ENCODE results near the gene YJU2. TPM values are rescaled to one million over a fixed set of nuclear protein-coding genes. Genes with fewer than 3 reads are reported as not detected.
"Not testable (repeated sequence)": the region's sequence is repeated elsewhere in the genome, so short reads cannot be mapped to it uniquely, and the experiment has no call there.

Gene YJU2
- total RNA-seq, 4 donors from 2014 or later: 18.5 to 33.0 (median 23.2) TPM

DNA sequence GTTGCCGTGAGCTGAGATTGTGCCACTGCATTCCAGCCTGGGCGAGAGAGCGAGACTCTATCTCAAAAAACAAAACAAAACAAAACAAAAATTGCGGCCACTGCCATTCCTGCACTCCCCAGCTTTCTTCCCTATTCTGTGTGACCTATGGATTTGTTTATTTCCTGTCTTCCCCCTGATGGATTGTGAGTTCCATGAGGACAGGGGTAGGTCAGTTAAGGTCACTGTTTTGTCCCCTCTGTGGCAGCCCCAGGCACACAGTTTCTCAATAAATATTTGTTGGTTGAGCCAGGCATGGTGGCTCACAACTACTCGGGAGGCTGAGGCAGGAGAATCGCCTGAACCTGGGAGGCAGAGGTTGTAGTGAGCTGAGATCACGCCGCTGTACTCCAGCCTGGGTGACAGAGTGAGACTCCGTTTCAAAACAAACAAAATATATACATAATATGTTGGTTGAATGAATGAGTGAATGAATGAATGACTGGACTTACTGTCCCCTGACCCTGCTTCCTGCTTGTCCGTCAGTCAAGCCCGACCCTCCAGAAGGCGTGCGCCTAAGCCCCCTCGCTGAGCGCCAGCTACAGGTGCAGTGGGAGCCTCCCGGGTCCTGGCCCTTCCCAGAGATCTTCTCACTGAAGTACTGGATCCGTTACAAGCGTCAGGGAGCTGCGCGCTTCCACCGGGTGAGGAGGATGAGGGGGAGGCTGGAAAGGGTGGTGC, 12.6 kb upstream of the YJU2 start:
- H3K27ac ChIP-seq: no peak overlapping the region
- peaks cover 0 to 74% (median 1%) of the 10 kb centered on the region in 4 donors for H3K27me3 ChIP-seq
- DNase-seq: no peak
- WGBS, 2 donors: 47 to 48% methylated on average over 15 to 17 of the region's 21 CpGs
- intact Hi-C loops (cut with DNase I): no loop called here
- H3K4me1 ChIP-seq: peaks cover 0 to 8% (median 0%) of the 10 kb centered on the region in 3 donors
- no peak overlapping the region for H3K4me3 ChIP-seq
- H3K36me3 ChIP-seq: no peaks in the 10 kb centered on the region
- H3K9me3 ChIP-seq: no peaks in the 10 kb centered on the region
- TF ChIP-seq CTCF (IDR thresholded peaks at IDR 0.05): no peak
- TF ChIP-seq POLR2A (IDR thresholded peaks at IDR 0.05): no peak

GRCh38 chr19:4234862-4235201, 12.0 kb upstream of the YJU2 start:
- DNase-seq: no peak
- TF ChIP-seq CTCF (IDR thresholded peaks at IDR 0.05) (no peak), POLR2A (IDR thresholded peaks at IDR 0.05) (no peak)
- H3K4me1 ChIP-seq: peaks cover 0 to 3% (median 0%) of the 10 kb centered on the region in 3 donors
- H3K36me3 ChIP-seq: no peaks in the 10 kb centered on the region
- no peak overlapping the region for H3K4me3 ChIP-seq
- H3K27me3 ChIP-seq: peaks cover 0 to 68% (median 0%) of the 10 kb centered on the region in 4 donors
- intact Hi-C loops (cut with DNase I): no loop called here
- no peaks in the 10 kb centered on the region for H3K9me3 ChIP-seq
- WGBS, 2 donors: 50 to 54% methylated on average over 11 to 13 of the region's 13 CpGs
- H3K27ac ChIP-seq: no peak overlapping the region

DNA sequence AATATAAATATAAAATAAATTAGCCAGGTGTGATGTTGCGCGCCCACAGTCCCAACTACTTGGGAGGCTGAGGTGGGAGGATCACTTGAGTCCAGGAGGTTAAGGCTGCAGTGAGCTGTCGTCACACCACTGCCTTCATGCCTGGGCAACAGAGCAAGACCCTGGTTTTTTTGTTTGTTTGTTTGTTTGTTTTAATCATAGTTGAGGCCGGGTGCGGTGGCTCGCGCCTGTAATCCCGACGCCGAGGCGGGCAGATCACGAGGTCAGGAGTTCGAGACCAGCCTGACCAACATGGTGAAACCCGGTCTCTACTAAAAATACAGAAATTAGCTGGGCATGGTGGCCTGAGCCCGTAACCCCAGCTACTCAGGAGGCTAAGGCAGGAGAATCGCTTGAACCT, 9.4 kb upstream of the YJU2 start:
- Histone ChIP-seq H3K27me3 (peaks cover 0 to 41% (median 0%) of the 10 kb centered on the region in 4 donors), H3K9me3 (peaks cover 0 to 12% (median 0%) of the 10 kb centered on the region in 3 donors)
- H3K36me3 ChIP-seq; intact Hi-C loops (cut with DNase I); DNase-seq; H3K4me1 ChIP-seq; H3K27ac ChIP-seq; H3K4me3 ChIP-seq: not testable (repeated sequence)
- 74 to 88% methylated on average over 9 to 14 of the region's 16 CpGs for WGBS, 2 donors

DNA sequence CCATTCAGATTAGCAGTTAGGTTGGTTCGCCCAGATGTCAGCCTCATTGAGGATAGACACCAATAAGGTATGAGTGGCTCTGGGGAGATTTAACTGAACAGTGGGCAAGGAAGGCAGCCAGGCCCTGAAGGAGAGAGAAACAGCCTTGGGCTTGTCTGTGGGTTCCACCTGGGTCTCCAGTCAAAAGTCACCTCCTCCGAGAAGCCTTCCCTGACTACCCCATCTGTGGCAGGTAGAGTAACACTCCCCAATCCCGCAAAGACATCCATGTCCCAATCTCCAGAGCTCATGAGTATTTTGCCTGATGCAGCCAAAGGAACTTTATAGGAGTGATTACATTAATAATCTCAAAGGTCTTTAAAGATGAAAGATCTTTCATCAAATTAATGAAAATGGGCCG, 8.0 kb upstream of the YJU2 start:
- H3K9me3 ChIP-seq: peaks cover 0 to 13% (median 0%) of the 10 kb centered on the region in 3 donors
- no peak overlapping the region for H3K4me3 ChIP-seq
- intact Hi-C loops (cut with DNase I): no loop called here
- no peak for TF ChIP-seq POLR2A (IDR thresholded peaks at IDR 0.05)
- H3K27me3 ChIP-seq: peaks cover 0 to 28% (median 0%) of the 10 kb centered on the region in 4 donors
- WGBS, 2 donors: 78 to 81% methylated on average over 4 of the region's 4 CpGs
- H3K4me1 ChIP-seq: no peaks in the 10 kb centered on the region
- no peaks in the 10 kb centered on the region for H3K36me3 ChIP-seq
- no peak for DNase-seq
- no peak overlapping the region for H3K27ac ChIP-seq

DNA sequence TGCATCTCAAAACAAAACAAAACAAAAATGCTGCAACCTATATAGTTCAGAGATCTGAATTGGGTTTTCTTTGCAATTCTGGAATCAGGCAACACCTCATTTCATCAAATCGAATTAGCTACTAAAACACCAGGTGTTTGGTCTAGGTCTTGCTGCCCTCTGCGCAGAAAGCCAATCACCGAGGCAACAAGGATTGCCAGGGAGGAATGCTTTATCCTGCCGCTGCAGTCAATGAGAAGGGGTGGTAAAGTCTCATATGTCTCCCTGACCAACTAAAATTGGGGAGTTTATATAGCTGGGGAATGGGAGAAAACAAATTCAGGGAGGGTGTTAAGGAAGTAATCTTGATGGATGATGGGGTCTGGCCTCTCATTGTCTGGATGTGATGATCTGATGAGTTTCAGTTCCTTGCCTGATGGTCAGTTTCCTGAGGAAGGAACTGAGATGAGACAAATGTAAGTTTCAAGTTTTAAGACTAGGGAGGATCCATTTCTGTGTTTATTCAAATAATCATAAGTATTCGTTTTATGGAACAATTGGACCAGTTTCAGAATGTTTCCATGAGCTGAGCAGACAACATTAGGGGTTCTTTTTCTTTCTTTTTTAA, 5.0 kb upstream of the YJU2 start:
- H3K9me3 ChIP-seq: peaks cover 0 to 13% (median 0%) of the 10 kb centered on the region in 3 donors
- H3K27me3 ChIP-seq: no peaks in the 10 kb centered on the region
- no peak for DNase-seq
- TF ChIP-seq CTCF (IDR thresholded peaks at IDR 0.05) (no peak), POLR2A (IDR thresholded peaks at IDR 0.05) (no peak)
- H3K36me3 ChIP-seq: no peaks in the 10 kb centered on the region
- intact Hi-C loops (cut with DNase I): no loop called here
- WGBS, 2 donors: 68 to 70% methylated on average over 5 of the region's 5 CpGs
- H3K27ac ChIP-seq: peak overlapping the region in 1 of 4 donors; percentile 6
- no peak overlapping the region for H3K4me3 ChIP-seq
- H3K4me1 ChIP-seq: peaks cover 5 to 7% (median 6%) of the 10 kb centered on the region in 3 donors

GRCh38 chr19:4245938-4246337, 942 bp upstream of the YJU2 start:
- Histone ChIP-seq H3K36me3 (peaks cover 9 to 27% (median 15%) of the 10 kb centered on the region in 3 donors), H3K4me1 (peaks cover 11 to 18% (median 12%) of the 10 kb centered on the region in 3 donors), H3K9me3 (peaks cover 0 to 13% (median 0%) of the 10 kb centered on the region in 3 donors)
- H3K27me3 ChIP-seq; H3K4me3 ChIP-seq; intact Hi-C loops (cut with DNase I); DNase-seq; H3K27ac ChIP-seq: not testable (repeated sequence)
- WGBS, 2 donors: 97 to 98% methylated on average over 6 of the region's 6 CpGs
